AG04449 (cell line): ENCODE measurements around the gene OLFM1.

Source experiments
- CTCF ChIA-PET: fragments of 350-600 bp; formaldehyde crosslinking; extraction: SDS; loops from one replicate; lab custom pipeline; 2021; ENCODE audit warnings: antibody characterized with exemption; lab: Yijun Ruan, JAX
- POLR2A ChIA-PET: fragments of 400-600, 350-600 bp; formaldehyde crosslinking; extraction: SDS; loops from one replicate; lab custom pipeline; 2020; ENCODE audit warnings: antibody characterized with exemption, inconsistent platforms; lab: Yijun Ruan, JAX
- DNase-seq: peaks from one replicate; pipeline ENCODE4 v3.0.0-alpha.2; 2010; ENCODE audit warnings: low read depth, low spot score
- H3K4me3 ChIP-seq: 2 replicates; pipeline ENCODE4 v1.5.1; 2011; ENCODE audit warnings: low read depth, mild to moderate bottlenecking, control low read depth, low read length
- TF ChIP-seq, protein P1 (sequence below): IDR thresholded peaks from one replicate; pipeline ENCODE4 v1.5.1; 2011; ENCODE audit warnings: mild to moderate bottlenecking, moderate library complexity, low read length, control low read depth, inconsistent platforms; ENCODE audit not compliant: insufficient read depth; ENCODE audit errors: missing control alignments

The OLFM1 gene

DNA sequence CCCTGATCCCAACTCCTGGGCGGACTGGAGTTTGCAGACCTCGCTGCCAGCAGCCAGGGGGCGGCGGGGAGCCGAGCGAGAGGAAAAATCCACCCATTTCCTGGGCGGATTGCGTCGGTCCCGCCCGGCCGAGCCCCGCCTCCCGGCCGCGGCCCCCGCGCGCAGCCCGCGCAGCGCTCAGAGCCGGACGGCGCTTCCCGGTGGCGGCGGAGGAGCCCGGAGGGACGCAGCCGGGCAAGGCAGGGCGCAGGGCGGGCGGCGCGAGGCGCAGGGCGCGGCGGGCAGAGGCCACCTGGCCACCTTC is at the start of gene OLFM1:
TSS of gene OLFM1 (plus strand) at position 180 of the 304 bp plus-strand sequence. CDS start 322 bp downstream, outside the sequence.
- CTCF ChIA-PET = interaction anchor here (1.0 to 8.1 kb wide), 5 partner anchors 47 to 327 kb away, joined by 3 to 112 read pairs (median 6); no protein-coding TSS in a partner anchor
- TF ChIP-seq, protein P1, sequence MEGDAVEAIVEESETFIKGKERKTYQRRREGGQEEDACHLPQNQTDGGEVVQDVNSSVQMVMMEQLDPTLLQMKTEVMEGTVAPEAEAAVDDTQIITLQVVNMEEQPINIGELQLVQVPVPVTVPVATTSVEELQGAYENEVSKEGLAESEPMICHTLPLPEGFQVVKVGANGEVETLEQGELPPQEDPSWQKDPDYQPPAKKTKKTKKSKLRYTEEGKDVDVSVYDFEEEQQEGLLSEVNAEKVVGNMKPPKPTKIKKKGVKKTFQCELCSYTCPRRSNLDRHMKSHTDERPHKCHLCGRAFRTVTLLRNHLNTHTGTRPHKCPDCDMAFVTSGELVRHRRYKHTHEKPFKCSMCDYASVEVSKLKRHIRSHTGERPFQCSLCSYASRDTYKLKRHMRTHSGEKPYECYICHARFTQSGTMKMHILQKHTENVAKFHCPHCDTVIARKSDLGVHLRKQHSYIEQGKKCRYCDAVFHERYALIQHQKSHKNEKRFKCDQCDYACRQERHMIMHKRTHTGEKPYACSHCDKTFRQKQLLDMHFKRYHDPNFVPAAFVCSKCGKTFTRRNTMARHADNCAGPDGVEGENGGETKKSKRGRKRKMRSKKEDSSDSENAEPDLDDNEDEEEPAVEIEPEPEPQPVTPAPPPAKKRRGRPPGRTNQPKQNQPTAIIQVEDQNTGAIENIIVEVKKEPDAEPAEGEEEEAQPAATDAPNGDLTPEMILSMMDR = peak; percentile 71

DNA sequence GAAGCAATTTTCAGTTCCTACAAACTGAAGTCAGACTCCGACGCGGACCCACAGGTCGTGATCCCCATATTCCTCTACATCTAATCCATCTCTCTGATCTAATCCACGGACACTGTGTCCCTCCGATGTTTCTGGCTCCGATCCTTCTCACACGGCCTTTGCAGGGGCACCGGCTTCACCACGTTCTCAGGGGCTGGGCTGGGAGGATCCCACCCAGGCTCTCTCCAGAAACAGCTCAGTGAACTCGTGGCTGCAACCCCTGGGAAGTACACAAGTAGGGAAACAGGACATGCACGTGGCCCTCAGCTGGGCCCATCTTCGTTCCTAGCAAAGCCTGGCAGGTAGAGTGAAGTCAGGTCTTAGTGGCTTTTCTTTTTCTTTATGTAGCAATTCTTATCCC is 49.1 kb upstream of the OLFM1 start:
- no peak overlapping the region for H3K4me3 ChIP-seq
- TF ChIP-seq, protein P1 = no peak
- no peak for DNase-seq
- POLR2A ChIA-PET = no interaction called here
- CTCF ChIA-PET = no interaction called here

More for the DNA sequence above, at the start of gene OLFM1:
- POLR2A ChIA-PET = no interaction called here
- no peak for DNase-seq
- no peak within 1 kb of the TSS for H3K4me3 ChIP-seq

DNA sequence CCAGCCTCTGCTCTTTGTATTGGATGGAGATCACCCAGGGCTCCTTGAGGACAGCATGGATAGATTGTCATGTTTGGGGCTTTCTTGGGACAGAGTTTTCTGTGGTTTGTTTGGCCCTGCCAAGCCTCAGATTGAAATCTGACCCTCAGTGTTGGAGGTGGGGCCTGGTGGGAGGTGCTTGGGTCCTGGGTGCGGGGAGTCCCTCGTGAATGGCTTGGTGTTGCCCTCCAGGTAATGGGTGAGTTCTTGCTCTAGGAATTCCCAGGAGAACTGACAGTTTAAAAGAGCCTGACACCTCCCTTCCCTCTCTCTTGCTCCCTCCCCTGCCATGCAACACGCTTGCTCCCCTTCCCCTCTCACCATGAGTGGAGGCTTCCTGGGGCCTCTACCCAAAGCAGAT is 48.6 kb upstream of the OLFM1 start:
- no peak overlapping the region for H3K4me3 ChIP-seq
- TF ChIP-seq, protein P1 = no peak
- CTCF ChIA-PET = no interaction called here
- POLR2A ChIA-PET = no interaction called here
- DNase-seq = no peak

GRCh38 chr9:135039266-135039870 is 48.1 kb upstream of the OLFM1 start:
- no peak overlapping the region for H3K4me3 ChIP-seq
- TF ChIP-seq, protein P1 = no peak
- CTCF ChIA-PET = no interaction called here
- no peak for DNase-seq
- POLR2A ChIA-PET = no interaction called here

DNA sequence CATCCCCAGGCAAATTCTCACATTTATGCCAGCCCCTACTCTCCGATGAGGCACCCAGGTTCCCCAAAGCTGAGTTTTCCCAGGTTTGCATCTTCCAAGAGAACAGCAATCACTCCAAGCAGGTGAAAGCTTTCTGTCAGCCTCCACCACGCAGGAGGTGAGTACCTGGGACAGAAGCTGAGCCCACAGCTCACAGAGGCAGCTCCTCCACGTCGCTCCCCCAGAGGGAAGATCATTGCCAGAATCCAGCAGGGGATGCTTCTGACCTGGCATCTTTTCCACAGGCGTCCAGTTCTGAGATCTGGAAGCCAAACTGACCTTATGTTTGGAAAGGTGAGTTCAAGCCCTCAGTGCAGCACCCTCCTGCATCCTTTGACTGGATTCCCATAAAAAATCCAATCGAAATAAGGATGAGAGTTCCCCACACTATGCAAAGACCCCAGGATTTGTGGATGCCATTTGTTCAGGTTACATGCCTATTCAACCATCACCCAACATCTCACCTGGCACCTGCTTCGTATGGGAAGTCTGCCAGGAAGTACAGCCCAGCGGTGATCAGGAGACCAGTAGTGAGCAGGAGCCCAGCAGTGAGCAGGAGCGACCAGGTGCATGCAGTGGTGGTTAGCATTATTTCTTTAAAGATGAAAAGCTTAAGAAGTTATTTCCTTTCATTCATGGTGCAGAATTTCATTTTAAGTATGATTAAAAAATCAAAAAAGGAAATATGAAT is 47.4 kb upstream of the OLFM1 start:
- DNase-seq = no peak
- CTCF ChIA-PET = interaction anchor here (0.8 to 1.5 kb wide), 2 partner anchors 12 to 47 kb away, joined by 3 read pairs; no protein-coding TSS in a partner anchor
- TF ChIP-seq, protein P1 = no peak
- POLR2A ChIA-PET = no interaction called here
- H3K4me3 ChIP-seq = no peak overlapping the region

DNA sequence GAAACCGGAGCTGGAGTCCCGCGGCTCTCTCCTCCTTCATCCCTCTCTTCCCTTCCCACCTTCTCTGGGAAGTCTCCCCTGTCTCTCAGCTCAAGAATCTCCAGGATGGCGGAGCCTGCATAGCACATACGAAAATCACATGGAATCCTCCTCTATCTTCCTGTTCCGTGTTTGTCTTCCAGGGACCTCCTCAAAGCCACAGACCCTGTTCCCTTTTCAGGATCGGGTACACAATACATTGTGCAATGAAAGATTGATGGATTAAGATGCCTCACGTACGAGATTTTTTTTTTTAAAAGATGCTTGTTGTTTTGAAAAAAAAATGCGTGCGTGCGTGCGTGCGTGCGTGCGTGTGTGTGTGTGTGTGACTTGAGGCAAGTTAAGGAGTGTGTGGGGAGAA is 46.6 kb upstream of the OLFM1 start:
- CTCF ChIA-PET = interaction anchor here (0.8 to 1.5 kb wide), 2 partner anchors 11 to 46 kb away, joined by 3 read pairs; no protein-coding TSS in a partner anchor
- POLR2A ChIA-PET = no interaction called here
- TF ChIP-seq, protein P1 = no peak
- no peak overlapping the region for H3K4me3 ChIP-seq
- DNase-seq = no peak
